Parathyroid adenoma (tissue), 2 donors: ENCODE data around the gene CAND2.

Experiments
- H2AFZ ChIP-seq: fragments of 300-600 bp; sonication (generic); one replicate; pipeline ENCODE4 v1.7.0; 2017; ENCODE audit warnings: antibody characterized with exemption, mild to moderate bottlenecking
- H3K27ac ChIP-seq: fragments of 300-600 bp; sonication (generic); one replicate; pipeline ENCODE4 v1.7.0; 2017
- H3K27me3 ChIP-seq: fragments of 300-600 bp; sonication (generic); one replicate; pipeline ENCODE4 v1.7.0; 2017; ENCODE audit warnings: low read length; ENCODE audit not compliant: control insufficient read depth, insufficient read depth
- H3K36me3 ChIP-seq: fragments of 300-600 bp; sonication (generic); one replicate; pipeline ENCODE4 v1.7.0; 2017; ENCODE audit warnings: low read length; ENCODE audit not compliant: control insufficient read depth, insufficient read depth
- H3K4me1 ChIP-seq: fragments of 300-600 bp; sonication (generic); one replicate; pipeline ENCODE4 v1.7.0; 2017; ENCODE audit warnings: control low read depth
- H3K4me2 ChIP-seq: fragments of 300-600 bp; sonication (generic); one replicate; pipeline ENCODE4 v1.7.0; 2017; ENCODE audit warnings: low read length
- H3K4me3 ChIP-seq: fragments of 300-600 bp; sonication (generic); one replicate; pipeline ENCODE4 v1.7.0; 2017; ENCODE audit warnings: low read depth, low read length
- H3K79me2 ChIP-seq: fragments of 300-600 bp; sonication (generic); one replicate; pipeline ENCODE4 v1.7.0; 2017; ENCODE audit warnings: control low read depth
- H3K9ac ChIP-seq: fragments of 300-600 bp; sonication (generic); one replicate; pipeline ENCODE4 v1.7.0; 2017; ENCODE audit warnings: mild to moderate bottlenecking
- H3K9me3 ChIP-seq: fragments of 300-600 bp; sonication (generic); one replicate; pipeline ENCODE4 v1.7.0; 2017; ENCODE audit warnings: low read length; ENCODE audit not compliant: control insufficient read depth
- TF ChIP-seq, protein P1 (sequence below): fragments of 300-600 bp; sonication (generic); IDR thresholded peaks from one replicate; pipeline ENCODE4 v1.7.0; 2017; ENCODE audit warnings: antibody characterized with exemption, mild to moderate bottlenecking
- donor health status: primary hyperparathyroidism.

Gene CAND2

DNA sequence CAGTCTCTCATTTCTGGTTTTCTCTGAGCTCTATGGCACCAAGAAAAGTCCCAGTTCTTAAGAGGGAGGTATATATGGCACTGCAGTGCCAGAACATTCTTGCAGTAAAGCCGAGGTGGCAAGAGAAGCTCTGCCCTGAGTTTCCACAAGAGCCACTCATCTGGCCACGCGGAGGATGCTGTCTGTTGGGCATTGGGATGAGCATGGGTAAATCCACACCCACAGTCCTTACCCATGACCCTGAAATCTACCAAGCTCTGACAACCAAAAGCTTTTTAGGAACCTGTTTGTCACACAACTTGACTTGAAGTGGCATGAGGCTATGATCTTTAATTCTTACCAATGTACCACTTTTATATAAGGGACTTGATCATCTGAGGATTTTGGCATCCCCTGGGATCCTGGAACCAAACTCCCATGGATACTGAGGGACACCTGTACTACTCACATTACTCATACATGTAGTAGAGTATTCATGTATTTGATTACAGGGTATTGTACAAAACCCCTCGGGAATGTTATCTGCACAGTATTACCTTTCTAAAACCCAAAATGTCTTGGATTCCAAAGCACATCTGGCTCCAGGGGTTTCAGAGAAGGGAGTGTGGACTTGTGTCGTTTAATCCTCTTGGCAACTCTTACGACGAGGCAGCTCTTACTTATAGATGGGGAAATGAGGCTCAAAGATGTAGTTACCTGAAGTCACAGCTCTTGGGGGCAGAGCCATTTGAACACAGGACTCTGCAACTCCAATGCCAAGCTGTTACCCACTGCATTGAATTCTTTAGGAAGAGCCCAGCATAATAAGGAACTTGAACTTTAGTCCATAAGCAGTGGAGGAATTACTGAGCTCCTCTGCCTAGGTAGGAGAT, 36.1 kb downstream of the CAND2 start:
- H3K4me1 ChIP-seq = peaks cover under 1% of the 10 kb centered on the region
- H3K27me3 ChIP-seq = no peaks in the 10 kb centered on the region
- no peak overlapping the region for H3K4me2 ChIP-seq
- no peaks in the 10 kb centered on the region for H3K79me2 ChIP-seq
- H3K9ac ChIP-seq = no peak overlapping the region
- no peaks in the 10 kb centered on the region for H3K9me3 ChIP-seq
- H3K27ac ChIP-seq = no peak overlapping the region
- H3K36me3 ChIP-seq = no peaks in the 10 kb centered on the region
- TF ChIP-seq, protein P1, sequence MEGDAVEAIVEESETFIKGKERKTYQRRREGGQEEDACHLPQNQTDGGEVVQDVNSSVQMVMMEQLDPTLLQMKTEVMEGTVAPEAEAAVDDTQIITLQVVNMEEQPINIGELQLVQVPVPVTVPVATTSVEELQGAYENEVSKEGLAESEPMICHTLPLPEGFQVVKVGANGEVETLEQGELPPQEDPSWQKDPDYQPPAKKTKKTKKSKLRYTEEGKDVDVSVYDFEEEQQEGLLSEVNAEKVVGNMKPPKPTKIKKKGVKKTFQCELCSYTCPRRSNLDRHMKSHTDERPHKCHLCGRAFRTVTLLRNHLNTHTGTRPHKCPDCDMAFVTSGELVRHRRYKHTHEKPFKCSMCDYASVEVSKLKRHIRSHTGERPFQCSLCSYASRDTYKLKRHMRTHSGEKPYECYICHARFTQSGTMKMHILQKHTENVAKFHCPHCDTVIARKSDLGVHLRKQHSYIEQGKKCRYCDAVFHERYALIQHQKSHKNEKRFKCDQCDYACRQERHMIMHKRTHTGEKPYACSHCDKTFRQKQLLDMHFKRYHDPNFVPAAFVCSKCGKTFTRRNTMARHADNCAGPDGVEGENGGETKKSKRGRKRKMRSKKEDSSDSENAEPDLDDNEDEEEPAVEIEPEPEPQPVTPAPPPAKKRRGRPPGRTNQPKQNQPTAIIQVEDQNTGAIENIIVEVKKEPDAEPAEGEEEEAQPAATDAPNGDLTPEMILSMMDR = no peak
- no peak overlapping the region for H2AFZ ChIP-seq
- no peak overlapping the region for H3K4me3 ChIP-seq

DNA sequence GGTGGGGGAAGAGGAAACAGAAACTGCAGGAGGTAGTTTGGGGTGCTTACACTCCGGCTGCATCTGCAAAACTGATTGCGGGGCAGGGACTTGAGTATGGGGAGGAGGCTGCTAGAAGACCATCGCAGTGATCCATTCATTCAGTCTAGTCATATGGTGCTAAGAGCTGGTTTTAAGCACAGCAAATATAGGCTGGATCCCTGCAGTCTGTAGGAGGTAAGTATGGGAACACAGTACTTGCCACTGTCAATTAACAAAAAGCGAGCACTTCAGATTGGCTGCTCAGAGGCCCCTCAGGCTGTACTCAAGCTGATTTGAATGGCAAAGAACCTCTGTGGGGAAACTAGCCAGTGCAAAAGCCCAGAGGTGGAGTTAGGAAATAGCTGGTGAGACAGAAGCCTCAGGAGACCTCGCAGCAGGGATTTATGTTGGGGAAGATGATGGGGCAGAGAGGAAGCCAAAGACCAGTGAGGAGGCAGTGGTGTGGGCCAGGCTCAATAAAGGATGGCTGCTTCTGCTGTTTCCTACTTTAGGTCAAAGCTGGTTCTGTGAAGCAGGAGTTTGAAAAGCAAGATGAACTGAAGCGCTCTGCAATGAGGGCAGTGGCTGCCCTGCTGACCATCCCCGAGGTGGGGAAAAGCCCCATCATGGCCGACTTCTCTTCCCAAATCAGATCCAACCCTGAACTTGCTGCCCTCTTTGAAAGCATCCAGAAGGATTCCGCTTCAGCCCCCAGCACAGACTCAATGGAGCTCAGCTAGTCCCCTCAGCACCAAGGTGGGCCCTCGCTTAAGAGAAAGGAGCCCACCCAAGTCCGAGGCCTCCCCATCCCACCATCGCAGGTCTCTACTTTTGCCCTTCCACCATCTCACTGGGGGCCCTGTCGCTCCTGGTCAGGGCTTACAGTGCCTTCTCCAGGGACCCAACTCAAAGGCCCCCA, 37.0 kb downstream of the CAND2 start:
- Histone ChIP-seq H3K4me1 (peaks cover 8% of the 10 kb centered on the region), H2AFZ (no peak overlapping the region), H3K4me3 (no peak overlapping the region), H3K36me3 (no peaks in the 10 kb centered on the region), H3K4me2 (no peak overlapping the region), H3K9ac (no peak overlapping the region), H3K27me3 (no peaks in the 10 kb centered on the region), H3K9me3 (no peaks in the 10 kb centered on the region), H3K79me2 (peaks cover 2% of the 10 kb centered on the region), H3K27ac (no peak overlapping the region)
- TF ChIP-seq, protein P1 = no peak

DNA sequence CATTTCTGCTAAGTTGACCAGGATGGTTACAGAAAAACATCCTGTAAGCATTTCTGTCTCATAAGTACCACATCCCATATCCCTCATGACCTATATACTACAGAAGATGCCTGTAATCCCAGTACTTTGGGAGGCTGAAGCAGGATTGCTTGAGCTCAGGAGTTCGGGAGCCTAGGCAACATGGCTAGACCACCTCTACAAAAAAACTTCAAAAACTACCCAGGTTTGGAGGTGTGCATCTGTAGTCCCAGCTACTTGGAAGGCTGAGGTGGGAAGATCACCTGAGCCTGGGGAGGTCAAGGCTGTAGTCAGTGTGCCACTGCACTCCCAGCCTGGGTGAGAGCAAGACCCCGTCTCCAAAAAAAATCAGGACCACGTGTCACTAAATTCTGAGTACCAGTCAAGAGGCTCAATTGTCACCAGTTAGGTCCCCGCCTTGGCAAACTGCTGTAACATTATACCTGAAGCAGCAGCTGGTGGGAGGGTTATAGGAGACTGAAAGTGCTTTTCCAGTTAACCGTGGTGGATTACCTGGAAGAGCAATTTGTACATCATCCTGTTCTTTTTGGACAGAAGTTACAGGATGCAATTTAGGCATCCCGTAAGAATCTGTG, 38.7 kb downstream of the CAND2 start:
- no peaks in the 10 kb centered on the region for H3K27me3 ChIP-seq
- H3K4me1 ChIP-seq = peaks cover 20% of the 10 kb centered on the region
- H3K27ac ChIP-seq = no peak overlapping the region
- no peaks in the 10 kb centered on the region for H3K36me3 ChIP-seq
- H3K4me3 ChIP-seq = no peak overlapping the region
- TF ChIP-seq, protein P1 = no peak
- H3K79me2 ChIP-seq = peaks cover 16% of the 10 kb centered on the region
- no peak overlapping the region for H3K9ac ChIP-seq
- H3K9me3 ChIP-seq = no peaks in the 10 kb centered on the region
- H2AFZ ChIP-seq = no peak overlapping the region
- H3K4me2 ChIP-seq = no peak overlapping the region

DNA sequence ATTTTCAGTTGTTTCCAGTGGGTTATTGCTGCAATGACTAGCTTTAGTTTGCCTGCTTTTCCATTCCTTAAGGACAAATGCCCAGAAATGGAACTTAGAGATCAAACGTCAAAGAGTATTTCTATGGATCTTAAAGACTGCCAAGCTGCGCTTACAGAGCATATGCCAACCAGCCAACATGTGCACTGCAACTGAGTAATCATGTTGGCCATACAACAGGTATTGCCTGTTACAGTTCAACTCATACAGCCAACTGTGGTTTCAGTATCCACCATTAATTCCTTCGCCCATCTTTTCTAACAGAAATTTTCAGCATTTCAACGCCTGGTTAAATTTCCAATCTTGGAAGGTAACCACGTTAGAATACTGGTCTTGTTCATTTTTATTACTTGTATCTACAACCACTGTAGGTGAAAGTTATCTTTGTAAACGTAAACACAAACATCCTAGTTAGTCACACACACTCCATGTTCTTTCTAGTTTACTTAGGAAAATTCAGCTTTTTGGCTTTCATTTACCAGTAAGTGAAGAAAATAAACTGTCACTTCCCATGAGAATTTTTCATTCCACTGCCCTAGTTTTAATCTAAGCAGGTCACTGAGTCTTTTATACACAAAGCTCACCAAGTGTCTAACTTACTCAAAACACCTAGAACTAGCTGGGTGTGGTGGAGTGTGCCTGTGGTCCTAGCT, 41.0 kb downstream of the CAND2 start:
- no peaks in the 10 kb centered on the region for H3K9me3 ChIP-seq
- H3K27ac ChIP-seq = no peak overlapping the region
- H3K4me2 ChIP-seq = no peak overlapping the region
- no peak overlapping the region for H3K4me3 ChIP-seq
- H3K36me3 ChIP-seq = no peaks in the 10 kb centered on the region
- TF ChIP-seq, protein P1 = no peak
- H2AFZ ChIP-seq = no peak overlapping the region
- peaks cover 27% of the 10 kb centered on the region for H3K79me2 ChIP-seq
- H3K9ac ChIP-seq = no peak overlapping the region
- H3K27me3 ChIP-seq = no peaks in the 10 kb centered on the region
- peaks cover 20% of the 10 kb centered on the region for H3K4me1 ChIP-seq
